Esophagus squamous epithelium (tissue), 4 donors: ENCODE data around the gene RNF168.
"Not testable (repeated sequence)": the region's sequence is repeated elsewhere in the genome, so short reads cannot be mapped to it uniquely, and the experiment has no call there.

Experiments used
- POLR2A ChIP-seq, 4 donors: fragments of 450-650 bp; IDR thresholded peaks; one replicate each; pipeline ENCODE4 v1.6.1; 2017; ENCODE audit warnings: antibody characterized with exemption in 4 of 4, mild to moderate bottlenecking in 4 of 4, moderate library complexity in 3 of 4
- TF ChIP-seq, protein P1 (sequence below), 6 experiments: fragments of 450-650 bp in 4 of 6; fragments of 200-600 bp in 2 of 6; sonication (generic) in 2 of 6; IDR thresholded peaks; one replicate each; pipeline ENCODE4 v1.5.1; 2016 to 2019; ENCODE audit warnings: antibody characterized with exemption in 6 of 6, mild to moderate bottlenecking in 4 of 6, moderate library complexity in 4 of 6

DNA sequence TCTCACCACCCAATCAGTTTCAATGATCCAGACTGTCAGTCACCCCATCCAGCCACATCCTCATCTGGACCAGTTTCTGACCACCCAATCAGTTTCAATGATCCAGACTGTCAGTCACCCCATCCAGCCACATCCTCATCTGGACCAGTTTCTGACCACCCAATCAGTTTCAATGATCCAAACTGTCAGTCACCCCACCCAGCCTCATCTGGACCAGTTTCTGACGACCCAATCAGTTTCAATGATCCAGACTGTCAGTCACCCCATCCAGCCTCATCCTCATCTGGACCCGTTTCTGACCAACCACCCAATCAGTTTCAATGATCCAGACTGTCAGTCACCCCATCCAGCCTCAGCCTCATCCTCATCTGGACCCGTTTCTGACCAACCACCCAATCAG, 33.4 kb downstream of the RNF168 start:
- TF ChIP-seq, protein P1, sequence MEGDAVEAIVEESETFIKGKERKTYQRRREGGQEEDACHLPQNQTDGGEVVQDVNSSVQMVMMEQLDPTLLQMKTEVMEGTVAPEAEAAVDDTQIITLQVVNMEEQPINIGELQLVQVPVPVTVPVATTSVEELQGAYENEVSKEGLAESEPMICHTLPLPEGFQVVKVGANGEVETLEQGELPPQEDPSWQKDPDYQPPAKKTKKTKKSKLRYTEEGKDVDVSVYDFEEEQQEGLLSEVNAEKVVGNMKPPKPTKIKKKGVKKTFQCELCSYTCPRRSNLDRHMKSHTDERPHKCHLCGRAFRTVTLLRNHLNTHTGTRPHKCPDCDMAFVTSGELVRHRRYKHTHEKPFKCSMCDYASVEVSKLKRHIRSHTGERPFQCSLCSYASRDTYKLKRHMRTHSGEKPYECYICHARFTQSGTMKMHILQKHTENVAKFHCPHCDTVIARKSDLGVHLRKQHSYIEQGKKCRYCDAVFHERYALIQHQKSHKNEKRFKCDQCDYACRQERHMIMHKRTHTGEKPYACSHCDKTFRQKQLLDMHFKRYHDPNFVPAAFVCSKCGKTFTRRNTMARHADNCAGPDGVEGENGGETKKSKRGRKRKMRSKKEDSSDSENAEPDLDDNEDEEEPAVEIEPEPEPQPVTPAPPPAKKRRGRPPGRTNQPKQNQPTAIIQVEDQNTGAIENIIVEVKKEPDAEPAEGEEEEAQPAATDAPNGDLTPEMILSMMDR (IDR thresholded peaks at IDR 0.05) = not testable (repeated sequence)
- TF ChIP-seq POLR2A (IDR thresholded peaks at IDR 0.05) = not testable (repeated sequence)
